H9 (cell line): Measurements from ENCODE around the gene ELF5. TPM values are rescaled to one million over a fixed set of nuclear protein-coding genes. Genes with fewer than 3 reads are reported as not detected.

Experiments
- DNase-seq: peaks from one replicate; pipeline ENCODE4 v3.0.0-alpha.2; 2017
- H2AFZ ChIP-seq: one replicate; pipeline ENCODE4 v1.6.1; 2013; ENCODE audit warnings: mild to moderate bottlenecking, low read length, control low read depth, moderate library complexity
- H2AK5ac ChIP-seq: 2 replicates; pipeline ENCODE4 v1.6.1; 2013; ENCODE audit warnings: low read length, control low read depth, mixed read lengths; ENCODE audit not compliant: insufficient read length
- H2BK120ac ChIP-seq: one replicate; pipeline ENCODE4 v1.6.1; 2013; ENCODE audit warnings: low read depth, mild to moderate bottlenecking, low read length, control low read depth, inconsistent platforms; ENCODE audit not compliant: poor library complexity, severe bottlenecking
- H2BK12ac ChIP-seq: 2 replicates; pipeline ENCODE4 v1.6.1; 2013; ENCODE audit warnings: low read length, control low read depth, mixed read lengths, low read depth; ENCODE audit not compliant: insufficient read length
- H2BK15ac ChIP-seq: 2 replicates; pipeline ENCODE4 v1.6.1; 2013; ENCODE audit warnings: low read depth, low read length, control low read depth
- H2BK20ac ChIP-seq: one replicate; pipeline ENCODE4 v1.6.1; 2013; ENCODE audit warnings: low read depth, mild to moderate bottlenecking, low read length, control low read depth, inconsistent platforms; ENCODE audit not compliant: poor library complexity, severe bottlenecking
- H2BK5ac ChIP-seq: 2 replicates; pipeline ENCODE4 v1.6.1; 2013; ENCODE audit warnings: low read length, control low read depth, mixed read lengths; ENCODE audit not compliant: insufficient read length
- H3K14ac ChIP-seq: 2 replicates; pipeline ENCODE4 v1.6.1; 2013; ENCODE audit warnings: low read length, control low read depth; ENCODE audit not compliant: insufficient read depth
- H3K18ac ChIP-seq: 2 replicates; pipeline ENCODE4 v1.6.1; 2013; ENCODE audit warnings: low read depth, mild to moderate bottlenecking, mixed read lengths, low read length, control low read depth; ENCODE audit not compliant: insufficient read length
- H3K23ac ChIP-seq: 2 replicates; pipeline ENCODE4 v1.6.1; 2013; ENCODE audit warnings: low read length, control low read depth, mixed read lengths, low read depth; ENCODE audit not compliant: insufficient read length
- H3K23me2 ChIP-seq: 2 replicates; pipeline ENCODE4 v1.6.1; 2013; ENCODE audit warnings: low read depth, mild to moderate bottlenecking, mixed read lengths, low read length, control low read depth; ENCODE audit not compliant: insufficient read length, poor library complexity, severe bottlenecking
- H3K27ac ChIP-seq: 2 replicates; pipeline ENCODE4 v1.5.1; 2013; ENCODE audit warnings: low read length, control low read depth, mixed read lengths, low read depth; ENCODE audit not compliant: insufficient read length
- H3K27me3 ChIP-seq: 2 replicates; pipeline ENCODE4 v1.6.1; 2013; ENCODE audit warnings: low read length, control low read depth, inconsistent platforms; ENCODE audit not compliant: insufficient read depth
- H3K4ac ChIP-seq: 2 replicates; pipeline ENCODE4 v1.6.1; 2013; ENCODE audit warnings: low read depth, mild to moderate bottlenecking, control low read depth, inconsistent platforms, low read length, moderate library complexity
- H3K4me1 ChIP-seq: 2 replicates; pipeline ENCODE4 v1.6.1; 2013; ENCODE audit warnings: low read length, control low read depth, inconsistent platforms; ENCODE audit not compliant: insufficient read depth
- H3K4me2 ChIP-seq: 2 replicates; pipeline ENCODE4 v1.6.1; 2013; ENCODE audit warnings: low read length, control low read depth, mixed read lengths; ENCODE audit not compliant: insufficient read length, insufficient read depth
- H3K56ac ChIP-seq: 2 replicates; pipeline ENCODE4 v1.6.1; 2013; ENCODE audit warnings: low read depth, mild to moderate bottlenecking, mixed read lengths, low read length, control low read depth; ENCODE audit not compliant: insufficient read length
- H3K79me1 ChIP-seq: 2 replicates; pipeline ENCODE4 v1.6.1; 2013; ENCODE audit warnings: low read depth, mild to moderate bottlenecking, moderate library complexity, low read length, control low read depth, inconsistent platforms; ENCODE audit not compliant: insufficient read depth, poor library complexity, severe bottlenecking
- H3K79me2 ChIP-seq: 2 replicates; pipeline ENCODE4 v1.6.1; 2013; ENCODE audit warnings: low read length, control low read depth, inconsistent platforms; ENCODE audit not compliant: insufficient read depth
- H3K9ac ChIP-seq: 2 replicates; pipeline ENCODE4 v1.6.1; 2013; ENCODE audit warnings: low read length, control low read depth, mixed read lengths; ENCODE audit not compliant: insufficient read length; ENCODE audit errors: extremely low read depth
- H3K9me3 ChIP-seq: one replicate; pipeline ENCODE4 v1.6.1; 2013; ENCODE audit warnings: low read depth, low read length, inconsistent platforms; ENCODE audit not compliant: control insufficient read depth
- H3T11ph ChIP-seq: one replicate; pipeline ENCODE4 v1.6.1; 2013; ENCODE audit warnings: mild to moderate bottlenecking, low read length, control low read depth, inconsistent platforms
- H4K20me1 ChIP-seq: one replicate; pipeline ENCODE4 v1.6.1; 2013; ENCODE audit not compliant: control insufficient read depth, insufficient read length, insufficient read depth
- H4K5ac ChIP-seq: 2 replicates; pipeline ENCODE4 v1.6.1; 2013; ENCODE audit warnings: low read depth, mild to moderate bottlenecking, mixed read lengths, low read length, control low read depth; ENCODE audit not compliant: insufficient read length
- H4K8ac ChIP-seq: replicated peaks from 2 replicates; pipeline ENCODE4 v1.6.1; 2013; ENCODE audit warnings: low read length, control low read depth, mixed read lengths, low read depth; ENCODE audit not compliant: insufficient read length
- H4K91ac ChIP-seq: 2 replicates; pipeline ENCODE4 v1.6.1; 2013; ENCODE audit warnings: low read depth, mild to moderate bottlenecking, moderate library complexity, mixed read lengths, low read length, control low read depth; ENCODE audit not compliant: insufficient read length
- H3K27ac Mint-ChIP-seq, 3 experiments: 2 replicates in 2 of 3; 3 replicates in 1 of 3; pipeline ENCODE4 v1.8.0; 2020 to 2021; ENCODE audit warnings: mixed read lengths in 3 of 3, mild to moderate bottlenecking in 1 of 3, moderate library complexity in 1 of 3
- H3K27me3 Mint-ChIP-seq: 2 replicates; pipeline ENCODE4 v1.8.0; 2021; ENCODE audit warnings: low read depth, mild to moderate bottlenecking, moderate library complexity, mixed read lengths
- H3K36me3 Mint-ChIP-seq, 3 experiments: 2 replicates in 2 of 3; 3 replicates in 1 of 3; pipeline ENCODE4 v1.8.0; 2020 to 2021; ENCODE audit warnings: low read depth in 3 of 3, mixed read lengths in 3 of 3; ENCODE audit not compliant: insufficient read depth in 1 of 3
- H3K4me1 Mint-ChIP-seq, 2 experiments: 2 replicates each; pipeline ENCODE4 v1.8.0; 2020; ENCODE audit warnings: mixed read lengths in 2 of 2
- H3K4me3 Mint-ChIP-seq, 2 experiments: 2 replicates in 1 of 2; 3 replicates in 1 of 2; pipeline ENCODE4 v1.8.0; 2020 to 2021; ENCODE audit warnings: mild to moderate bottlenecking in 2 of 2, mixed read lengths in 2 of 2, moderate library complexity in 1 of 2
- H3K9me3 Mint-ChIP-seq, 2 experiments: 2 replicates in 1 of 2; 3 replicates in 1 of 2; pipeline ENCODE4 v1.8.0; 2020; ENCODE audit warnings: mild to moderate bottlenecking in 2 of 2, mixed read lengths in 2 of 2, moderate library complexity in 1 of 2
- WGBS: extraction: QIAGEN DNeasy Blood & Tissue Kit; methylation state at CpG from one replicate; pipeline ENCODE4 v1.1.7; 2013; ENCODE audit warnings: missing lambda C conversion rate, low lambda C conversion rate, mixed read lengths; ENCODE audit not compliant: insufficient read length; ENCODE audit errors: extremely low coverage; 5-methylcytosine and 5-hydroxymethylcytosine counted together
- total RNA-seq: library from RNA; stranded (reverse); gene quantifications from 2 replicates; pipeline ENCODE4 v1.2.1, GENCODE V29; 2021
- TF ChIP-seq, protein P1 (sequence below): fragments of 200-600 bp; sonication (generic); conservative IDR thresholded peaks from 3 replicates; pipeline ENCODE4 v1.8.0; 2021; ENCODE audit warnings: antibody characterized with exemption, mild to moderate bottlenecking

ELF5 gene
- total RNA-seq, 1 experiment from 2014 or later: not detected

DNA sequence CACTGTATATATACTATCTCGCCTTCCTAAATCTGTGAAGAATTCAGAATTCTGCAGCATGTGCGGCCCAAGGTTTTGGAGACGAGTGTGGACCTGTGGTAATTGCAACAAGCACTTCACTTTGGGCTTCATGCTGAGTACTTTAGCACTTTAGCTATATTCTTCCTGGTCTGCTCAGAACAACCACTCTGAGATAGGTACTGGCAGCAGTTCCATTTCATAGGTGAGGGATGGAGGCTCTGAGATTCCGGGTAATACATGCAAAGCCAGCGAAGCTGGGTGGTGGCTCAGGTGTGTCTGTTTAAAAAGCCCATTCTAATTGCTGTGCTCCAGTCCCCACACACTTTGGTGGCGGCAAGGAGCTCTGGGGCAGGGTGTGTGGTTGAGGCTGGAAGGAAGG is 6.4 kb downstream of the ELF5 start:
- Histone ChIP-seq H3K4ac (no peak overlapping the region), H3K23me2 (no peaks in the 10 kb centered on the region), H3K4me1 (no peaks in the 10 kb centered on the region), H3T11ph (no peak overlapping the region), H3K9ac (no peak overlapping the region), H2BK5ac (no peak overlapping the region), H3K18ac (no peak overlapping the region), H2AFZ (no peak overlapping the region), H4K8ac (no peak overlapping the region), H2BK15ac (no peak overlapping the region), H2BK20ac (no peak overlapping the region), H3K4me2 (no peak overlapping the region), H2BK12ac (no peak overlapping the region), H3K27me3 (no peaks in the 10 kb centered on the region), H3K23ac (no peak overlapping the region), H4K5ac (no peak overlapping the region), H4K20me1 (no peaks in the 10 kb centered on the region), H3K79me2 (no peaks in the 10 kb centered on the region), H3K79me1 (no peaks in the 10 kb centered on the region), H3K27ac (no peak overlapping the region), H4K91ac (no peak overlapping the region), H3K9me3 (no peaks in the 10 kb centered on the region), H3K56ac (no peak overlapping the region), H2AK5ac (no peak overlapping the region), H3K14ac (no peak overlapping the region), H2BK120ac (no peak overlapping the region)
- WGBS: no CpG with 5 or more reads among the region's 6 CpGs
- TF ChIP-seq, protein P1, sequence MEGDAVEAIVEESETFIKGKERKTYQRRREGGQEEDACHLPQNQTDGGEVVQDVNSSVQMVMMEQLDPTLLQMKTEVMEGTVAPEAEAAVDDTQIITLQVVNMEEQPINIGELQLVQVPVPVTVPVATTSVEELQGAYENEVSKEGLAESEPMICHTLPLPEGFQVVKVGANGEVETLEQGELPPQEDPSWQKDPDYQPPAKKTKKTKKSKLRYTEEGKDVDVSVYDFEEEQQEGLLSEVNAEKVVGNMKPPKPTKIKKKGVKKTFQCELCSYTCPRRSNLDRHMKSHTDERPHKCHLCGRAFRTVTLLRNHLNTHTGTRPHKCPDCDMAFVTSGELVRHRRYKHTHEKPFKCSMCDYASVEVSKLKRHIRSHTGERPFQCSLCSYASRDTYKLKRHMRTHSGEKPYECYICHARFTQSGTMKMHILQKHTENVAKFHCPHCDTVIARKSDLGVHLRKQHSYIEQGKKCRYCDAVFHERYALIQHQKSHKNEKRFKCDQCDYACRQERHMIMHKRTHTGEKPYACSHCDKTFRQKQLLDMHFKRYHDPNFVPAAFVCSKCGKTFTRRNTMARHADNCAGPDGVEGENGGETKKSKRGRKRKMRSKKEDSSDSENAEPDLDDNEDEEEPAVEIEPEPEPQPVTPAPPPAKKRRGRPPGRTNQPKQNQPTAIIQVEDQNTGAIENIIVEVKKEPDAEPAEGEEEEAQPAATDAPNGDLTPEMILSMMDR: no peak
- H3K9me3 Mint-ChIP-seq: no peaks in the 10 kb centered on the region
- H3K27ac Mint-ChIP-seq: no peak overlapping the region
- H3K36me3 Mint-ChIP-seq: no peaks in the 10 kb centered on the region
- no peaks in the 10 kb centered on the region for H3K4me1 Mint-ChIP-seq
- DNase-seq: no peak
- no peak overlapping the region for H3K4me3 Mint-ChIP-seq
- no peaks in the 10 kb centered on the region for H3K27me3 Mint-ChIP-seq
